Coronary artery (tissue), 2 donors: ENCODE results near the gene SCFD2.
"Not testable (repeated sequence)": the region's sequence is repeated elsewhere in the genome, so short reads cannot be mapped to it uniquely, and the experiment has no call there.

Source experiments
- DNase-seq: peaks from one replicate; pipeline ENCODE4 v3.0.0-alpha.2; 2017; ENCODE audit warnings: low spot score
- H3K27ac ChIP-seq, 2 donors: fragments of 200-600 bp; sonication (generic); one replicate each; pipeline ENCODE4 v1.5.1; 2016 to 2019
- H3K4me3 ChIP-seq: fragments of 200-600 bp; sonication (generic); 2 replicates; pipeline ENCODE4 v1.5.1; 2016; ENCODE audit warnings: mild to moderate bottlenecking, moderate library complexity
- CTCF ChIP-seq: fragments of 200-600 bp; sonication (generic); IDR thresholded peaks from one replicate; pipeline ENCODE4 v1.5.1; 2019; ENCODE audit warnings: antibody characterized with exemption

The SCFD2 gene

GRCh38 chr4:53274609-53275268 is 91.1 kb downstream of the SCFD2 start:
- Histone ChIP-seq H3K4me3 (no peak overlapping the region), H3K27ac (no peak overlapping the region)
- DNase-seq, result no peak
- no peak for TF ChIP-seq CTCF

GRCh38 chr4:53273726-53274125 is 92.1 kb downstream of the SCFD2 start:
- no peak overlapping the region for H3K4me3 ChIP-seq
- TF ChIP-seq CTCF, result no peak
- DNase-seq, result no peak
- no peak overlapping the region for H3K27ac ChIP-seq

GRCh38 chr4:53267026-53267425 is 98.8 kb downstream of the SCFD2 start:
- no peak for TF ChIP-seq CTCF
- Histone ChIP-seq H3K4me3 (no peak overlapping the region), H3K27ac (no peak overlapping the region)
- no peak for DNase-seq

- H3K4me3 ChIP-seq, H3K27ac ChIP-seq, DNase-seq: not testable (repeated sequence)
Observed at GRCh38 chr4:53255986-53256385, 109.9 kb downstream of the SCFD2 start.

- TF ChIP-seq CTCF, result no peak
- H3K27ac ChIP-seq, result no peak overlapping the region
- no peak overlapping the region for H3K4me3 ChIP-seq
- DNase-seq, result no peak
Observed at GRCh38 chr4:53240573-53240972, 125.3 kb downstream of the SCFD2 start.

GRCh38 chr4:53238352-53238751 is 127.5 kb downstream of the SCFD2 start:
- DNase-seq, H3K27ac ChIP-seq, H3K4me3 ChIP-seq: not testable (repeated sequence)

GRCh38 chr4:53237811-53238210 is 128.1 kb downstream of the SCFD2 start:
- not testable (repeated sequence) for H3K4me3 ChIP-seq, H3K27ac ChIP-seq, DNase-seq

- DNase-seq, H3K4me3 ChIP-seq, H3K27ac ChIP-seq: not testable (repeated sequence)
Observed at GRCh38 chr4:53236624-53237023, 129.2 kb downstream of the SCFD2 start.

- no peak overlapping the region for H3K4me3 ChIP-seq
- no peak for TF ChIP-seq CTCF
- DNase-seq, result no peak
Observed at GRCh38 chr4:53235547-53235946, 130.3 kb downstream of the SCFD2 start.

More at GRCh38 chr4:53235547-53235946, 130.3 kb downstream of the SCFD2 start:
- no peak overlapping the region for H3K27ac ChIP-seq
